HCT116 (cell line): ENCODE data around the gene NT5DC3. TPM values are rescaled to one million over a fixed set of nuclear protein-coding genes. Genes with fewer than 3 reads are reported as not detected.

Experiments used
- ATAC-seq: fragments of 200-7000 bp; cut with Tn5 transposase; 2 replicates; pipeline ENCODE4 v1.9.1; 2020; ENCODE audit warnings: mild to moderate bottlenecking, moderate library complexity
- BruUV-seq: library from RNA; stranded (reverse); fragments of 400-500 nt; replicated peaks from 2 replicates; lab custom pipeline; 2021; lab: Mats Ljungman, UMichigan
- CTCF ChIA-PET: fragments of 300-600 bp; sonication (Branson Sonifier 250); formaldehyde crosslinking; loops from one replicate; lab custom pipeline; 2021; ENCODE audit warnings: antibody characterized with exemption; lab: Charles Lee
- POLR2A ChIA-PET: fragments of 300-600, 350-600 bp; sonication (Branson Sonifier 250); formaldehyde crosslinking; loops from one replicate; lab custom pipeline; 2021; ENCODE audit warnings: antibody characterized with exemption; lab: Charles Lee
- RAD21 ChIA-PET, 2 experiments: fragments of 300-600 bp; sonication (Branson Sonifier 250); formaldehyde crosslinking; loops; one replicate each; lab custom pipeline; 2023; ENCODE audit warnings: low total read pairs in 2 of 2; ENCODE audit not compliant: uncharacterized antibody in 2 of 2, unreplicated experiment in 2 of 2, low non-redundant PET in 1 of 2; lab: Charles Lee
- DNase-seq: peaks from one replicate; pipeline ENCODE4 v3.0.0-alpha.2; 2010; ENCODE audit warnings: low read depth, low spot score
- H2AFZ ChIP-seq: fragments of 200-600 bp; shearing (Covaris generic), sonication (generic); 2 replicates; pipeline ENCODE4 v1.6.1; 2017; ENCODE audit warnings: low read depth, mixed run types, mixed read lengths, antibody characterized with exemption, low read length; ENCODE audit not compliant: poor library complexity, severe bottlenecking
- H3K27ac ChIP-seq: 2 replicates; pipeline ENCODE4 v1.5.1; 2012; ENCODE audit warnings: low read depth, low read length
- H3K27me3 ChIP-seq: fragments of 200-600 bp; sonication (generic); 2 replicates; pipeline ENCODE4 v1.6.1; 2016; ENCODE audit warnings: mixed run types, low read length, mixed read lengths; ENCODE audit not compliant: insufficient read depth
- H3K36me3 ChIP-seq, 2 experiments: fragments of 200-500 bp in 1 of 2; fragments of 200-600 bp in 1 of 2; sonication (Bioruptor generic) in 1 of 2; sonication (generic) in 1 of 2; 2 replicates each; pipeline versions ENCODE4 v1.5.1 to v1.6.1; 2014 to 2016; ENCODE audit warnings: low read length in 2 of 2, inconsistent platforms in 1 of 2, mixed read lengths in 1 of 2, mixed run types in 1 of 2; ENCODE audit not compliant: insufficient read depth in 2 of 2, control insufficient read depth in 1 of 2
- H3K4me1 ChIP-seq, 2 experiments: fragments of 200-600 bp in 1 of 2; sonication (generic) in 1 of 2; 2 replicates each; pipeline versions ENCODE4 v1.5.1 to v1.6.1; 2012 to 2017; ENCODE audit warnings: low read length in 2 of 2, inconsistent platforms in 1 of 2, mild to moderate bottlenecking in 1 of 2, mixed read lengths in 1 of 2, mixed run types in 1 of 2, moderate library complexity in 1 of 2; ENCODE audit not compliant: insufficient read depth in 2 of 2, control insufficient read depth in 1 of 2
- H3K4me2 ChIP-seq: fragments of 200-600 bp; sonication (generic); 2 replicates; pipeline ENCODE4 v1.6.1; 2017; ENCODE audit warnings: mixed run types, low read length, mixed read lengths
- H3K4me3 ChIP-seq, 2 experiments: fragments of 200-600 bp in 1 of 2; sonication (generic) in 1 of 2; replicated peaks in 1 of 2; 2 replicates each; pipeline ENCODE4 v1.5.1; 2011 to 2016; ENCODE audit warnings: low read length in 2 of 2, control low read depth in 1 of 2, low read depth in 1 of 2, mild to moderate bottlenecking in 1 of 2, mixed read lengths in 1 of 2, mixed run types in 1 of 2
- H3K79me2 ChIP-seq: fragments of 200-600 bp; sonication (generic); 2 replicates; pipeline ENCODE4 v1.6.1; 2017; ENCODE audit warnings: mild to moderate bottlenecking, mixed run types, low read length, moderate library complexity, mixed read lengths; ENCODE audit not compliant: insufficient read depth
- H3K9ac ChIP-seq: fragments of 200-600 bp; sonication (generic); 2 replicates; pipeline ENCODE4 v1.6.1; 2016; ENCODE audit warnings: low read length, mixed read lengths
- H3K9me2 ChIP-seq: fragments of 200-600 bp; sonication (generic), shearing (Covaris generic); 2 replicates; pipeline ENCODE4 v1.6.1; 2017; ENCODE audit warnings: mixed run types, mild to moderate bottlenecking, moderate library complexity; ENCODE audit not compliant: insufficient read depth
- H3K9me3 ChIP-seq, 2 experiments: fragments of 200-500 bp in 1 of 2; fragments of 200-600 bp in 1 of 2; sonication (Bioruptor generic) in 1 of 2; sonication (generic) in 1 of 2; 2 replicates each; pipeline ENCODE4 v1.6.1; 2014 to 2017; ENCODE audit warnings: low read length in 2 of 2, mixed read lengths in 2 of 2, inconsistent platforms in 1 of 2, low read depth in 1 of 2, mild to moderate bottlenecking in 1 of 2, mixed run types in 1 of 2, moderate library complexity in 1 of 2; ENCODE audit not compliant: control insufficient read depth in 1 of 2, insufficient read depth in 1 of 2
- H4K20me1 ChIP-seq: fragments of 200-600 bp; sonication (generic), shearing (Covaris generic); 2 replicates; pipeline ENCODE4 v1.6.1; 2017; ENCODE audit warnings: mixed run types, mild to moderate bottlenecking, moderate library complexity; ENCODE audit not compliant: insufficient read depth
- ATF3 ChIP-seq: IDR thresholded peaks from 2 replicates; pipeline ENCODE4 v1.6.1; 2012
- CBX3 ChIP-seq: IDR thresholded peaks from 2 replicates; pipeline ENCODE4 v1.6.1; 2012; ENCODE audit warnings: low read depth
- CEBPB ChIP-seq: IDR thresholded peaks from 2 replicates; pipeline ENCODE4 v1.6.1; 2012; ENCODE audit warnings: low read depth
- EGR1 ChIP-seq: IDR thresholded peaks from 2 replicates; pipeline ENCODE4 v1.6.1; 2012; ENCODE audit warnings: low read depth
- ELF1 ChIP-seq: IDR thresholded peaks from 2 replicates; pipeline ENCODE4 v1.6.1; 2012; ENCODE audit warnings: low read depth, borderline replicate concordance
- EZH2 ChIP-seq: fragments of 200-600 bp; sonication (generic); IDR thresholded peaks from 2 replicates; pipeline ENCODE4 v1.6.1; 2017; ENCODE audit warnings: antibody characterized with exemption, mixed run types
- FOSL1 ChIP-seq: IDR thresholded peaks from 2 replicates; pipeline ENCODE4 v1.6.1; 2012; ENCODE audit warnings: low read depth
- MAX ChIP-seq: IDR thresholded peaks from 2 replicates; pipeline ENCODE4 v1.6.1; 2012
- POLR2AphosphoS5 ChIP-seq: IDR thresholded peaks from 2 replicates; pipeline ENCODE4 v1.6.1; 2011; ENCODE audit warnings: mild to moderate bottlenecking, low read depth, low read length, moderate library complexity
- RAD21 ChIP-seq: IDR thresholded peaks from 2 replicates; pipeline ENCODE4 v1.6.1; 2012; ENCODE audit warnings: low read depth, mild to moderate bottlenecking
- REST ChIP-seq: IDR thresholded peaks from 2 replicates; pipeline ENCODE4 v1.6.1; 2012; ENCODE audit warnings: low read depth
- SIN3A ChIP-seq: IDR thresholded peaks from 2 replicates; pipeline ENCODE4 v1.6.1; 2012; ENCODE audit warnings: low read depth
- SRF ChIP-seq: IDR thresholded peaks from 2 replicates; pipeline ENCODE4 v1.6.1; 2012; ENCODE audit warnings: low read depth
- TCF7L2 ChIP-seq: IDR thresholded peaks from 2 replicates; pipeline ENCODE4 v1.7.0; 2011; ENCODE audit warnings: borderline replicate concordance, inconsistent platforms; ENCODE audit not compliant: insufficient read depth, insufficient read length; ENCODE audit errors: extremely low read depth
- YY1 ChIP-seq: IDR thresholded peaks from 2 replicates; pipeline ENCODE4 v1.6.1; 2011; ENCODE audit warnings: low read length, low read depth, moderate library complexity, mild to moderate bottlenecking; ENCODE audit not compliant: insufficient replicate concordance; ENCODE audit errors: extremely low read depth
- ZBTB33 ChIP-seq: IDR thresholded peaks from 2 replicates; pipeline ENCODE4 v1.6.1; 2011; ENCODE audit warnings: mild to moderate bottlenecking, low read length, moderate library complexity; ENCODE audit not compliant: insufficient replicate concordance; ENCODE audit errors: extremely low read depth
- ZFX ChIP-seq: fragments of 450-650 bp; IDR thresholded peaks from 2 replicates; pipeline ENCODE4 v1.6.1; 2017
- ZNF274 ChIP-seq: fragments of 200-500 bp; sonication (Bioruptor generic); IDR thresholded peaks from 2 replicates; pipeline ENCODE4 v1.6.1; 2014; ENCODE audit warnings: mild to moderate bottlenecking, low read depth, low read length, inconsistent platforms
- intact Hi-C: fragments of 100-400 bp; cut with micrococcal nuclease; formaldehyde crosslinking; loops from 2 replicates; pipeline ENCODE4 v1.10.0; 2022
- total RNA-seq: library from RNA; stranded (reverse); gene quantifications from one replicate; pipeline ENCODE4 v1.2.1, GENCODE V29; 2021; ENCODE audit not compliant: unreplicated experiment

Gene NT5DC3
- total RNA-seq, 1 experiment from 2014 or later: 18.7 TPM

- no peak overlapping the region for H2AFZ ChIP-seq
- intact Hi-C loops: no loop called here
- H3K9me2 ChIP-seq: no peaks in the 10 kb centered on the region
- TF ChIP-seq POLR2AphosphoS5: no peak
- TF ChIP-seq FOSL1: no peak
- TF ChIP-seq ELF1: no peak
- TF ChIP-seq TCF7L2: no peak
- TF ChIP-seq SIN3A: no peak
- no peak for TF ChIP-seq YY1
- TF ChIP-seq EZH2: no peak
- TF ChIP-seq ZNF274: no peak
- no peak for TF ChIP-seq CBX3
- no peak for TF ChIP-seq ATF3
- TF ChIP-seq MAX: no peak
- no peak for TF ChIP-seq ZFX
- no peak for TF ChIP-seq REST
- TF ChIP-seq RAD21: no peak
- TF ChIP-seq EGR1: no peak
- no peak for TF ChIP-seq ZBTB33
- TF ChIP-seq SRF: no peak
- no peak for TF ChIP-seq CEBPB
- H3K4me1 ChIP-seq: peaks cover 40 to 50% of the 10 kb centered on the region in 2 experiments
- POLR2A ChIA-PET: no interaction called here
- no peak overlapping the region for H3K9ac ChIP-seq
- RAD21 ChIA-PET: no interaction called here
- BruUV-seq: no TSS peak
- no peaks in the 10 kb centered on the region for H3K9me3 ChIP-seq
- no peak overlapping the region for H3K4me3 ChIP-seq
- CTCF ChIA-PET: no interaction called here
- peaks cover 0 to 8% of the 10 kb centered on the region in 2 experiments; a peak in 2 of 4 replicates for H3K36me3 ChIP-seq
- no peak overlapping the region for H3K27ac ChIP-seq
- no peaks in the 10 kb centered on the region for H3K27me3 ChIP-seq
- H3K4me2 ChIP-seq: no peak overlapping the region
- peaks cover 10% of the 10 kb centered on the region; the same call in 1 of the 2 replicates for H3K79me2 ChIP-seq
- no peak for DNase-seq
- H4K20me1 ChIP-seq: peaks cover 3% of the 10 kb centered on the region; the same call in 1 of the 2 replicates
- no peak for ATAC-seq
These were observed 32.7 kb downstream of the NT5DC3 start for GRCh38 chr12:103808239-103808880.
